HCT116 (cell line): ENCODE results near the gene CBX8. TPM values are rescaled to one million over a fixed set of nuclear protein-coding genes. Genes with fewer than 3 reads are reported as not detected.

Experiments used
- ATAC-seq: fragments of 200-7000 bp; cut with Tn5 transposase; 2 replicates; pipeline ENCODE4 v1.9.1; 2020; ENCODE audit warnings: mild to moderate bottlenecking, moderate library complexity
- BruUV-seq: library from RNA; stranded (reverse); fragments of 400-500 nt; replicated peaks from 2 replicates; lab custom pipeline; 2021; lab: Mats Ljungman, UMichigan
- CTCF ChIA-PET: fragments of 300-600 bp; sonication (Branson Sonifier 250); formaldehyde crosslinking; loops from one replicate; lab custom pipeline; 2021; ENCODE audit warnings: antibody characterized with exemption; lab: Charles Lee
- POLR2A ChIA-PET: fragments of 300-600, 350-600 bp; sonication (Branson Sonifier 250); formaldehyde crosslinking; loops from one replicate; lab custom pipeline; 2021; ENCODE audit warnings: antibody characterized with exemption; lab: Charles Lee
- RAD21 ChIA-PET, 2 experiments: fragments of 300-600 bp; sonication (Branson Sonifier 250); formaldehyde crosslinking; loops; one replicate each; lab custom pipeline; 2023; ENCODE audit warnings: low total read pairs in 2 of 2; ENCODE audit not compliant: uncharacterized antibody in 2 of 2, unreplicated experiment in 2 of 2, low non-redundant PET in 1 of 2; lab: Charles Lee
- DNase-seq: peaks from one replicate; pipeline ENCODE4 v3.0.0-alpha.2; 2010; ENCODE audit warnings: low read depth, low spot score
- H2AFZ ChIP-seq: fragments of 200-600 bp; shearing (Covaris generic), sonication (generic); 2 replicates; pipeline ENCODE4 v1.6.1; 2017; ENCODE audit warnings: low read depth, mixed run types, mixed read lengths, antibody characterized with exemption, low read length; ENCODE audit not compliant: poor library complexity, severe bottlenecking
- H3K27ac ChIP-seq: 2 replicates; pipeline ENCODE4 v1.5.1; 2012; ENCODE audit warnings: low read depth, low read length
- H3K27me3 ChIP-seq: fragments of 200-600 bp; sonication (generic); 2 replicates; pipeline ENCODE4 v1.6.1; 2016; ENCODE audit warnings: mixed run types, low read length, mixed read lengths; ENCODE audit not compliant: insufficient read depth
- H3K36me3 ChIP-seq, 2 experiments: fragments of 200-500 bp in 1 of 2; fragments of 200-600 bp in 1 of 2; sonication (Bioruptor generic) in 1 of 2; sonication (generic) in 1 of 2; 2 replicates each; pipeline versions ENCODE4 v1.5.1 to v1.6.1; 2014 to 2016; ENCODE audit warnings: low read length in 2 of 2, inconsistent platforms in 1 of 2, mixed read lengths in 1 of 2, mixed run types in 1 of 2; ENCODE audit not compliant: insufficient read depth in 2 of 2, control insufficient read depth in 1 of 2
- H3K4me1 ChIP-seq, 2 experiments: fragments of 200-600 bp in 1 of 2; sonication (generic) in 1 of 2; 2 replicates each; pipeline versions ENCODE4 v1.5.1 to v1.6.1; 2012 to 2017; ENCODE audit warnings: low read length in 2 of 2, inconsistent platforms in 1 of 2, mild to moderate bottlenecking in 1 of 2, mixed read lengths in 1 of 2, mixed run types in 1 of 2, moderate library complexity in 1 of 2; ENCODE audit not compliant: insufficient read depth in 2 of 2, control insufficient read depth in 1 of 2
- H3K4me2 ChIP-seq: fragments of 200-600 bp; sonication (generic); 2 replicates; pipeline ENCODE4 v1.6.1; 2017; ENCODE audit warnings: mixed run types, low read length, mixed read lengths
- H3K4me3 ChIP-seq, 2 experiments: fragments of 200-600 bp in 1 of 2; sonication (generic) in 1 of 2; replicated peaks in 1 of 2; 2 replicates each; pipeline ENCODE4 v1.5.1; 2011 to 2016; ENCODE audit warnings: low read length in 2 of 2, control low read depth in 1 of 2, low read depth in 1 of 2, mild to moderate bottlenecking in 1 of 2, mixed read lengths in 1 of 2, mixed run types in 1 of 2
- H3K79me2 ChIP-seq: fragments of 200-600 bp; sonication (generic); 2 replicates; pipeline ENCODE4 v1.6.1; 2017; ENCODE audit warnings: mild to moderate bottlenecking, mixed run types, low read length, moderate library complexity, mixed read lengths; ENCODE audit not compliant: insufficient read depth
- H3K9ac ChIP-seq: fragments of 200-600 bp; sonication (generic); 2 replicates; pipeline ENCODE4 v1.6.1; 2016; ENCODE audit warnings: low read length, mixed read lengths
- H3K9me2 ChIP-seq: fragments of 200-600 bp; sonication (generic), shearing (Covaris generic); 2 replicates; pipeline ENCODE4 v1.6.1; 2017; ENCODE audit warnings: mixed run types, mild to moderate bottlenecking, moderate library complexity; ENCODE audit not compliant: insufficient read depth
- H3K9me3 ChIP-seq, 2 experiments: fragments of 200-500 bp in 1 of 2; fragments of 200-600 bp in 1 of 2; sonication (Bioruptor generic) in 1 of 2; sonication (generic) in 1 of 2; 2 replicates each; pipeline ENCODE4 v1.6.1; 2014 to 2017; ENCODE audit warnings: low read length in 2 of 2, mixed read lengths in 2 of 2, inconsistent platforms in 1 of 2, low read depth in 1 of 2, mild to moderate bottlenecking in 1 of 2, mixed run types in 1 of 2, moderate library complexity in 1 of 2; ENCODE audit not compliant: control insufficient read depth in 1 of 2, insufficient read depth in 1 of 2
- H4K20me1 ChIP-seq: fragments of 200-600 bp; sonication (generic), shearing (Covaris generic); 2 replicates; pipeline ENCODE4 v1.6.1; 2017; ENCODE audit warnings: mixed run types, mild to moderate bottlenecking, moderate library complexity; ENCODE audit not compliant: insufficient read depth
- CBX3 ChIP-seq: IDR thresholded peaks from 2 replicates; pipeline ENCODE4 v1.6.1; 2012; ENCODE audit warnings: low read depth
- EZH2 ChIP-seq: fragments of 200-600 bp; sonication (generic); IDR thresholded peaks from 2 replicates; pipeline ENCODE4 v1.6.1; 2017; ENCODE audit warnings: antibody characterized with exemption, mixed run types
- POLR2A ChIP-seq: IDR thresholded peaks from 2 replicates; pipeline ENCODE4 v1.7.0; 2011; ENCODE audit warnings: borderline replicate concordance; ENCODE audit not compliant: insufficient read depth, insufficient read length; ENCODE audit errors: extremely low read depth
- RAD21 ChIP-seq: IDR thresholded peaks from 2 replicates; pipeline ENCODE4 v1.6.1; 2012; ENCODE audit warnings: low read depth, mild to moderate bottlenecking
- SIN3A ChIP-seq: IDR thresholded peaks from 2 replicates; pipeline ENCODE4 v1.6.1; 2012; ENCODE audit warnings: low read depth
- SRF ChIP-seq: IDR thresholded peaks from 2 replicates; pipeline ENCODE4 v1.6.1; 2012; ENCODE audit warnings: low read depth
- YY1 ChIP-seq: IDR thresholded peaks from 2 replicates; pipeline ENCODE4 v1.6.1; 2011; ENCODE audit warnings: low read length, low read depth, moderate library complexity, mild to moderate bottlenecking; ENCODE audit not compliant: insufficient replicate concordance; ENCODE audit errors: extremely low read depth
- ZNF274 ChIP-seq: fragments of 200-500 bp; sonication (Bioruptor generic); IDR thresholded peaks from 2 replicates; pipeline ENCODE4 v1.6.1; 2014; ENCODE audit warnings: mild to moderate bottlenecking, low read depth, low read length, inconsistent platforms
- intact Hi-C: fragments of 100-400 bp; cut with micrococcal nuclease; formaldehyde crosslinking; loops from 2 replicates; pipeline ENCODE4 v1.10.0; 2022
- total RNA-seq: library from RNA; stranded (reverse); gene quantifications from one replicate; pipeline ENCODE4 v1.2.1, GENCODE V29; 2021; ENCODE audit not compliant: unreplicated experiment
- TF ChIP-seq, protein P1 (sequence below): IDR thresholded peaks from 2 replicates; pipeline ENCODE4 v1.6.1; 2011; ENCODE audit warnings: mild to moderate bottlenecking, low read length, moderate library complexity; ENCODE audit not compliant: insufficient replicate concordance; ENCODE audit errors: extremely low read depth
- TF ChIP-seq, protein P2 (sequence below), 3 experiments: fragments of 200-600 bp in 1 of 3; sonication (generic) in 1 of 3; IDR thresholded peaks in 2 of 3; conservative IDR thresholded peaks in 1 of 3; 2 replicates each; pipeline ENCODE4 v1.5.1; 2012 to 2017; ENCODE audit warnings: low read depth in 2 of 3, low read length in 2 of 3, antibody characterized with exemption in 1 of 3, borderline replicate concordance in 1 of 3, control low read depth in 1 of 3, mild to moderate bottlenecking in 1 of 3, mixed read lengths in 1 of 3, mixed run types in 1 of 3, moderate library complexity in 1 of 3; ENCODE audit not compliant: insufficient read depth in 1 of 3

The CBX8 gene
- total RNA-seq, 1 experiment from 2014 or later = 29.0 TPM

DNA sequence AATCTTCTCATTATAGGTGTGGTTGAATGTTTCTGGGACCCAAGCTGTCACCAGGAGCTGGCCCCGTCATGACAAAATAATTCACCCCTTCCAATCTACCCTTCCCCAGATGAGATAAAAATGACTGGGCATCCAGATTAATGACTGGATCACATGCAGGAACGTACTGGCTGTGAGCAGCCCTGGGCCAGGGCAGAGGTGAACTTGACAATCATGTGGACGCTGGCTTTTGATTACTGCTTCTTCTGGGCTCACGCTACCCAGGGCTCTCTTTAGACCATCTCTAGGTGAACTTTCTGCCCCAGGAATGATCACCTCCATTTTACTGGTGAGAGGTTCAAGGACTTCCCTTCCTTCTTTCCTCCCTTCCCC is 24.1 kb upstream of the CBX8 start:
- POLR2A ChIA-PET = interaction anchor here (2.0 kb wide), 1 partner anchor 18 kb away, joined by 7 read pairs; the partner anchor contains the start of gene CBX4
- H3K4me2 ChIP-seq = no peak overlapping the region
- no peak for ATAC-seq

DNA sequence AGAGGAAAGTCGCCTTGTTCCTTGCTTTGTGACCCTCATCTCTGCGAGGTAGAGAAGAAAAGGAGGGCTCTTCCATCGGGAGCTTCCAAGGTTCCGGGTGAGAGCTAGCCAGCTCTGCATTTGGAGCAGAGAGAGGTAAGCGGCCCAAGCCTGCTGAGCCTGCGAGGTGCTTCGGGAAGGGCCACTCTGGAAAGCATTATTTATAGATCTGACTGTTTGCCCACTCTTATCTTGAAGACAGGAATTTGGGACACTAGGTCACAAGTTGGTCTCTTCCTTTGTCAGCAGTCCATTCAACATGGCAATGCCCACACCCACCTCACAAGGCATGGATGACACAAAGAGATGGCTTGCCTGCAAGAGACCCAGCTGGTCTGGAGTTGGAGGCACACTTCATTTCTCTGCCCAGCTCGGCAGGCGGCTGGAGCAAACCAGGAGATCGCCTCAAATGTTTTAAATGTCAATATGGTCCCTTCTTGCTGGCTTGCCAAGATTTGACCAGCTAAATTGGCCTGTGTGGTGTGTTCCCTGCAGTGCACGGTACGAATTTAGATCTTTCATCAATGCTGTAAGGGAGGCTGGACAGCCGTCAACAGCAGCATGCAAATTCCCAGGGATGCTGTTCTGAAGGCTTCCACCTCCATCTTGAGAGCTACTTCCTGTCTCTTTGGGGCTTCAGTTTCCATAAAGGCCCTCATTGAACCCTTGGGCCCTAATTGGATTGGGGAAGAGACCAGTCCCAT is 22.8 kb upstream of the CBX8 start:
- Histone ChIP-seq H3K4me2 (no peak overlapping the region), H3K27ac (no peak overlapping the region), H3K9me2 (no peaks in the 10 kb centered on the region), H2AFZ (no peak overlapping the region), H3K79me2 (no peaks in the 10 kb centered on the region), H3K4me3 (no peak overlapping the region), H3K9ac (no peak overlapping the region), H3K36me3 (no peaks in the 10 kb centered on the region), H3K4me1 (peaks cover 0 to 4% of the 10 kb centered on the region in 2 experiments; a peak in 1 of 4 replicates), H3K9me3 (no peaks in the 10 kb centered on the region), H4K20me1 (no peaks in the 10 kb centered on the region), H3K27me3 (no peaks in the 10 kb centered on the region)
- RAD21 ChIA-PET = no interaction called here
- intact Hi-C loops = no loop called here
- CTCF ChIA-PET = interaction anchor here (0.8 to 1.1 kb wide), 3 partner anchors 8 to 12 kb away, joined by 3 to 5 read pairs (median 3); no protein-coding TSS in a partner anchor
- TF ChIP-seq, protein P1, sequence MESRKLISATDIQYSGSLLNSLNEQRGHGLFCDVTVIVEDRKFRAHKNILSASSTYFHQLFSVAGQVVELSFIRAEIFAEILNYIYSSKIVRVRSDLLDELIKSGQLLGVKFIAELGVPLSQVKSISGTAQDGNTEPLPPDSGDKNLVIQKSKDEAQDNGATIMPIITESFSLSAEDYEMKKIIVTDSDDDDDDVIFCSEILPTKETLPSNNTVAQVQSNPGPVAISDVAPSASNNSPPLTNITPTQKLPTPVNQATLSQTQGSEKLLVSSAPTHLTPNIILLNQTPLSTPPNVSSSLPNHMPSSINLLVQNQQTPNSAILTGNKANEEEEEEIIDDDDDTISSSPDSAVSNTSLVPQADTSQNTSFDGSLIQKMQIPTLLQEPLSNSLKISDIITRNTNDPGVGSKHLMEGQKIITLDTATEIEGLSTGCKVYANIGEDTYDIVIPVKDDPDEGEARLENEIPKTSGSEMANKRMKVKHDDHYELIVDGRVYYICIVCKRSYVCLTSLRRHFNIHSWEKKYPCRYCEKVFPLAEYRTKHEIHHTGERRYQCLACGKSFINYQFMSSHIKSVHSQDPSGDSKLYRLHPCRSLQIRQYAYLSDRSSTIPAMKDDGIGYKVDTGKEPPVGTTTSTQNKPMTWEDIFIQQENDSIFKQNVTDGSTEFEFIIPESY = no peak
- TF ChIP-seq, protein P2, sequence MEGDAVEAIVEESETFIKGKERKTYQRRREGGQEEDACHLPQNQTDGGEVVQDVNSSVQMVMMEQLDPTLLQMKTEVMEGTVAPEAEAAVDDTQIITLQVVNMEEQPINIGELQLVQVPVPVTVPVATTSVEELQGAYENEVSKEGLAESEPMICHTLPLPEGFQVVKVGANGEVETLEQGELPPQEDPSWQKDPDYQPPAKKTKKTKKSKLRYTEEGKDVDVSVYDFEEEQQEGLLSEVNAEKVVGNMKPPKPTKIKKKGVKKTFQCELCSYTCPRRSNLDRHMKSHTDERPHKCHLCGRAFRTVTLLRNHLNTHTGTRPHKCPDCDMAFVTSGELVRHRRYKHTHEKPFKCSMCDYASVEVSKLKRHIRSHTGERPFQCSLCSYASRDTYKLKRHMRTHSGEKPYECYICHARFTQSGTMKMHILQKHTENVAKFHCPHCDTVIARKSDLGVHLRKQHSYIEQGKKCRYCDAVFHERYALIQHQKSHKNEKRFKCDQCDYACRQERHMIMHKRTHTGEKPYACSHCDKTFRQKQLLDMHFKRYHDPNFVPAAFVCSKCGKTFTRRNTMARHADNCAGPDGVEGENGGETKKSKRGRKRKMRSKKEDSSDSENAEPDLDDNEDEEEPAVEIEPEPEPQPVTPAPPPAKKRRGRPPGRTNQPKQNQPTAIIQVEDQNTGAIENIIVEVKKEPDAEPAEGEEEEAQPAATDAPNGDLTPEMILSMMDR (IDR thresholded peaks at IDR 0.05 in 2 of 3, conservative IDR thresholded peaks at IDR 0.05 in 1 of 3; ENCODE audit: borderline replicate concordance in 1 of 3, insufficient read depth in 1 of 3, low read depth in 2 of 3, low read length in 2 of 3) = no peak
- no peak for TF ChIP-seq YY1
- TF ChIP-seq CBX3 = no peak
- no peak for TF ChIP-seq ZNF274
- no peak for TF ChIP-seq SRF
- no peak for TF ChIP-seq RAD21
- no peak for TF ChIP-seq POLR2A
- POLR2A ChIA-PET = interaction anchor here (1.0 kb wide), 2 partner anchors 9 to 19 kb away, joined by 3 read pairs; partner anchors contain the start of gene CBX4
- BruUV-seq = no TSS peak
- no peak for ATAC-seq
- DNase-seq = no peak

More for the DNA sequence above, 24.1 kb upstream of the CBX8 start:
- no peak for DNase-seq
- Histone ChIP-seq H3K9me2 (no peaks in the 10 kb centered on the region), H4K20me1 (no peaks in the 10 kb centered on the region), H3K9ac (no peak overlapping the region), H3K36me3 (no peaks in the 10 kb centered on the region), H3K4me3 (no peak overlapping the region), H3K79me2 (no peaks in the 10 kb centered on the region), H2AFZ (no peak overlapping the region), H3K9me3 (no peaks in the 10 kb centered on the region), H3K27ac (no peak overlapping the region), H3K4me1 (peaks cover 0 to 4% of the 10 kb centered on the region in 2 experiments; a peak in 1 of 4 replicates), H3K27me3 (no peaks in the 10 kb centered on the region)
- TF ChIP-seq ZNF274 = no peak
- no peak for TF ChIP-seq EZH2
- TF ChIP-seq SIN3A = no peak
- ChIA-PET CTCF (interaction anchor here (1.1 to 1.5 kb wide), 2 partner anchors 10 to 14 kb away, joined by 3 to 7 read pairs; no protein-coding TSS in a partner anchor), RAD21 (no interaction called here)
- intact Hi-C loops = no loop called here
- no TSS peak for BruUV-seq
